PC-9 (cell line): ENCODE results near the gene ATP7A. TPM values are rescaled to one million over a fixed set of nuclear protein-coding genes. Genes with fewer than 3 reads are reported as not detected.

Experiments used
- total RNA-seq: library from RNA; stranded (reverse); gene quantifications from 2 replicates; pipeline ENCODE4 v1.2.3, GENCODE V29; 2021

The ATP7A gene
- total RNA-seq, 1 experiment from 2014 or later, result 13.8 TPM

Other genes starting within 250 kb of the ATP7A start
- 87.6 and 93.3 TPM in 2 replicates for gene ATRX, start 124.5 kb upstream of the ATP7A start, total RNA-seq
- gene MAGT1, start 15.3 kb upstream of the ATP7A start, total RNA-seq, result 49.4 and 68.2 TPM in 2 replicates
- 273 and 356 TPM in 2 replicates for gene COX7B, start 11.2 kb upstream of the ATP7A start, total RNA-seq
- not detected in 2 replicates for gene PGAM4, start 58.9 kb downstream of the ATP7A start, total RNA-seq
- gene PGK1, start 193.6 kb downstream of the ATP7A start, total RNA-seq, result 320 and 409 TPM in 2 replicates
- gene TAF9B, start 229.0 kb downstream of the ATP7A start, total RNA-seq, result 8.8 and 11.4 TPM in 2 replicates